GM19351 (cell line): ENCODE data around the gene FNDC3B.
"Not testable (repeated sequence)": the region's sequence is repeated elsewhere in the genome, so short reads cannot be mapped to it uniquely, and the experiment has no call there.

Experiments
- ATAC-seq: cut with Tn5 transposase; IDR thresholded peaks from one replicate; pipeline ENCODE4 v1.9.1; 2021; ENCODE audit warnings: mild to moderate bottlenecking, moderate library complexity; ENCODE audit not compliant: unreplicated experiment

Gene FNDC3B

DNA sequence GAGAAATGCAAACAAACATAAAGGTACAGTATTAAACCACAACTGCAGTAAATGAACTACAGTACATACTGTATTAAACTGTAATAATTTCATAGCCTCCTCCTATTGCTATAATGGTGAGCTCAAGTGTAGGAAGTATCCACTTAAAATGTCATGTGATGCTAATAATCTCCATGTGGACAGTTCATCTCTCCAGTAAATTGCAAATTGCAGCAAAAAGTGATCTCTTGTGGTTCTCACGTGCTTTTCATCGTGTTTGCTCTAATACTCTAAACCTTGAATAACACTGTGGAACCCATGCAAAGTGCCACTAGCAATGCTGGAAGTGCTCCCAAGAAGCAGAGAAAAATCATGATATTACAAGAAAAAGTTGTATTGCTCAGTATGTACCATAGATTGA is 9.2 kb upstream of the FNDC3B start:
- ATAC-seq, result no peak

DNA sequence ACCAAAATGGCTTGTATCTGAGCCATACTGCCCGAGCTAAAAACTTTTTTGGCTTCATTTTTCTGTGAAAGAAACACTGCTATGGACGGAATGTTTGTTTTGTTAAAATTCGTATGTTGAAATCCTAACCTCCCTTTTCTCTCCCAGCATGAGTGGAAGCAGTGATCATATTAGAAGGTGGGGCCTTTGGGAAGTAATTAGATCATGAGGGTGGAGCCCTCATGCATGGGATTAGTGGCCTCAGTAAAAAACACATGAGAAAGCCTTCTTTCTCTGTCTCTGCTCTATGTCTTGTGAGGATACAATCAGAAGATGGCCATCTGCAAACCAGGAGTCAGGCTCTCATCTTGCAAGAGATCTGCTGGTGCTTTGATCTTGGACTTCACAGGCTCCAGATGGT is 7.4 kb upstream of the FNDC3B start:
- no peak for ATAC-seq

DNA sequence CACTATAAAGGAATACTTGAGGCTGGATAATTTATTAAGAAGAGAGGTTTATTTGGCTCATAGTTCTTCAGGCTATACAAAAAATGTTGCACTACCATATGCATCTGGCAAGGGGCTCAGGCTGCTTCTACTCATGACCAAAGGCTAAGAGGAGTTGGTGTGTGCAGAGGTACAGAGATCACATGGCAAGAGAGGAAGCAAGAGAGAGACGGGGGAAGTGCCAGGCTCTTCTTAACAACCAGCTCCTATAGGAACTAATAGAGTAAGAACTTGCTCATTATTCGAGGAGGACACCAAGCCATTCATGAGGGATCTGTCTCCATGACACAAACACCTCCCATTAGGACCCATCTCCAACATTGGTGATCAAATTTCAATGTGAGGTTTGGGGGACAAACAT is 6.0 kb upstream of the FNDC3B start:
- ATAC-seq, result no peak

DNA sequence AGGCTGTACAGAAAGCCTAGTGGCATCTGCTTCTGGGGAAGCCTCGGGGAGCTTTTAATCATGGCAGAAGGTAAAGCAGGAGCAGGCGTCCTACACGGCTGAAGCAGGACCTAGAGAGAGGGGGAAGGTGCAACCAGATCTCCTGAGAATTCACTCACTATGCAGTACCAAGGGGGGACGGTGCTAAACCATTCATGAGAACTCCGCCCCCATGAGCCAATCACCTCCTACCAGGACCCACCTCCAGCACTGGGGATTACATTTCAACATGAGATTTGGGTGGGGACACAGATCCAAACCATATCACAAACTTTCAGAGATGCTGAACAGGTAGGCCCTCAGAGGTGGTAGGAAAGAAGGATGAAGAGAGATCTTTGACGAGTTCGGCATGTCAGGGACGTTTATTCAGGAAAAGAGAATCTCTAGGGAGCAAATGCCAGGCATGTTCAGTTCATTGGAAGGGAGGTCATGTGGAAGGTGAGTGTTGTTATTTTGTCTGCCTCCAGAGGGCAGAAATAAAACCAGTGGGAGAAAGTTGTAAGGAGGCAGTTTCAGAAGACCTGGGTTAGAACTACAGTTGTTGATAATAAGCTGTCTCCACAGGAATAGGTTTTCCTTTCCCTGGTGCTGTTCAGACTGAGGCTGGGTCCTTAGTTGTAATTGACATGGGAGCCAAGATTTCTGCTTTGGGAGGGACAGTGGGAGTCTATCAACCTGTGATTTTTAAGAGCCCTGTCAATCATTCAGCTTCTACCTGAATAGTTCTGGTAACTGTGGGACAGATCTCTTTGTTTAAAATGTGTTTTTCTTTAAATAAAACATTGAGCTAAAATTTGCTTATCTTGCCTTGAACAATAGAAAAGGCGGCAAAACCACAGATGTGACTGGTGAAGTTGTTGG is 4.3 kb upstream of the FNDC3B start:
- no peak for ATAC-seq

DNA sequence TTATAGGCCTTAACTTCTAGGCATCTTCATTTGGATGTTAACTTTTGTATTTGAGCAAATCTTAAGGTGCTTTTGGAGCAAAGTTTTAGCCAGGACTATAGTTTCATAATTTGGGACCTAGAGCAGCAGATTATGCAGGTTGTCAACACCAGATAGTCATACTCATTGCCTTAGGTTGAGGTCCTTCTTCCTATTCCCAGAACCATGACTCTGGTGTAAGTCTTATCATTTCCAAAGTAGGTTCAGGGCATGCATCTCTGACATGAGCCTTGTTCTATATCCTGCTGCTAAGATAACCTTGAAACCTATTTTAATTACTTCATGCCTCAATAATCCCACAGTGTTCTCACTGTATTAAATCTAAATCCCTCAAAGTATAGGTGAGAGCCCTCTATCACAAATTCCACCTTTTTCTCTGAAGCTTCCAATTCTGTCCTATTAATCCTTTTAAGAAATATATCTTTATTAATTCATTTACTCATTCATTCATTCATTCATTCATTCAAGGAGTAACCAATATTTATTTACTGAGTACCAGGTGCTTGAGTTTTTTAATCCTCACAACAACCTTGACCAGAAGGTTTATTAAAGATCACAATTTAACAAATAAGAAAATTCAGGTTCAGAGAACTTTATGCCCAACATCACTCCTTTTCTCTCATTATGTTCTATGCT is 2.7 kb upstream of the FNDC3B start:
- no peak for ATAC-seq

DNA sequence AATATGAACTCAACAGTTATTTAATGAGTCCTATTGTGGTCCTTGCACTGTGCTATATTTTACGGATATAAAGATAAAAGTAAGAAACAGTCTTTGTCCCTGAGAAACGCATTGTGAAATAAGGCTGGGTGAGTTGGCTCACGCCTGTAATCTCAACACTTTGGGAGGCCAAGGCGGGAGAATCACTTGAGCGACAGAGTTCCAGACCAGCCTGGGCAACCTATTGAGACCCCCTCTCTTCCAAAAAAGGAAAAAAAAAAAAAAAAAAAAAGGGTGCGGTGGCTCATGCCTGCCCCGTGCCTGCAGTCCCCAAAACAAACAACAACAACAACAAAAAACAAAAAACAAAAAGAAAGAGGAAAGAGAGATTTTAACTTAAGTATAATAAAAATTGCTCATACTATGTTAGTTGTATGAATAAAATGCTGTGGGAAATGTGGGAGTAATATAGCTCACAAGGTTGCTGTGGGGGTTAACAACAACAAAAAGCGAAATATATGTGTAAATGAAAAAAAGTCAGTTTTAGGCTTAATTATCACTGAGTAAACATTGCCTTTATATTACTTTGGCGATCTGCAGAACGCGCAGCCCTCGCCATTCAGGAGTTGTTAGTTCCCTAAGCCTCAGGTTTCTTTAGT is 461 bp upstream of the FNDC3B start:
- ATAC-seq, result no peak

DNA sequence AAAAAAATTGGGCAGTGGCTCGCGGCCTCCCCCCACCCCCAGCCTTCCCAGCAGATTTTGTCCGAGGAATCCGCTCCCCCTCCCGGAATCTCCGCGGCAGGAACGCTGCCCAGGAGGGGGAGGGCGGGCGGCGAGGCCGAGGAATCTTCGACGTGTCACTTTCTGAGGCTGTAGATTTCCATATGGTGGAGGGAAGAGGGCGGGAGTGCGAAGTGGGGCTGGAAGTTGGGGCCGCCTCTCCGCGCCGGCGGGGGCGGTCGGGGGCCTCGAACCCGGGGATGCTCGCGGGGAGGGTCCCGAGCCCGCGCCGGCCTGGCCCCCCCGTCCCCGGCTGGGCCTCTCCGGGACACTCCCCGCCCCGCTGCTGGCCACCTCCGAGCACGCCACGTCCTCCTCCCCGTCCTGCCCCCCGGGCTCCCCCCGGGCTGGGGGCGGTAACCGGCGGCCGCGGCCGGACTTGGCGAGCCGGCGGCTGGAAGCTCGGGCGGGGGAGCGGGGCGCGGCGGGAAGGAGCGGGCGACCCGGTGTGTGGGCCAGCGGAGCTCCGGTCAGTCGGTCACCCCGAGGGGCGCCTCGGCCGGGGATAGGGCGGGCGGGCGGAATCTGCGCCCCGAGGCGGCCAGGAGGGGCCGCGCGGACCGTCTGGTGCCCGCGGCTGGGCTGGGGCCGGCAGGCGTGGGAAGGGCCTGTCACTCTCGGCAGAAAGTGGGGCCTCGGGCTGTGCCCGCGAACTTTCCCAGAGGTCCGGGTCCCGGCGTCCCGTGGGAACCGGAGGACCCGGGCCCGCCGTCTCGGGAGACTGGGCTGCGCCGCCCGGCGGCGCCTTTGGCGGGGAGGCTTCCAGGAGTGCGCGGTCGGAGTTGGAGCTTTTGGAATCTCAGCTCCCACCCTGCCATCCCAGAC is 951 bp downstream of the FNDC3B start:
- ATAC-seq, result peak; percentile 24

DNA sequence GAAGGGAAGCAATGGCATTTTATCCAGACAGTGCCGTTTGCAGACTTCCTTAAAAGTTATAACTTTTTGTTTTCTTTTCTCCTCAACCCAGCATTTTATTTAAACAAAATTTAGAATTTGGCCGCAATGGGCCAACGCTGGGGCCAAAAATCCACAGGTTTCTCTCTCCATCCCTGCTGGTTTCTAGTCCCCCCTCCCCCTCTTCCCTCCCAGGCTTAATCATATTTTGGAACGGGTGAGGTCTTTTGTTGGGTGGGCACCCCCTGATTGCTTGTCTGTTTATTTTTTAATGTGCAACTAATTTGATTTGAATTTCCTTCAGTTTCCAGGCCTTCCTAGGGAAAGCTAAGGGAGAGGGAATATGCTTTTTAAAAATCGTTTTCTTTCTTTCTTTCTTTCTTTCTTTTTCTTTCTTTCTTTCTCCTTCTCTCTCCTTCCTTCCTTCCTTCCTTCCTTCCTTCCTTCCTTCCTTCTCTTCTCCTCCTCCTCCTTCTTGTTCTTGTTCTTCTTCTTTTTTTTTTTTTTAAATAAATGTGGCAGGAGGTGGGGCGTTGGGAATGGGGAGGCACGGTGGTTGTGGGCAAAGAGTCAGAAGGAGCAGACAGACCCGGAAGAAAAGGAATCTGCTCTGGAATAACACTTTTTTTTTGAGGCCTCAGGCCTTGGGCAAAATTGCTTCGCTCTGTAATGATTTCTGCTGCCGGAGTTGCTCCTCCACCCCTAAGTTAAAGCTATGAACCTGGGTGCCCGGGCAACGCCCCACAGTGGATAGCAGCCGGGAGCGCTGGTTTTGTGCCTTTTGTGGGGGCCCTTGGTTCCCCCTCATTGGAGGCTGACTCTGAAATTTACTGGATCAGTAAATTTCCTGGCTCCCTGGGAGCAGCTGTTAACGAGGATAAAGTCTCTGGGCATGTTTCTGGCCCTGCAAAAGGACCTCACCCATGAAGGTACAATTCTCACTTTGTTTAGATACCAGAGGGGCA is 1.9 kb downstream of the FNDC3B start:
- ATAC-seq, result no peak

DNA sequence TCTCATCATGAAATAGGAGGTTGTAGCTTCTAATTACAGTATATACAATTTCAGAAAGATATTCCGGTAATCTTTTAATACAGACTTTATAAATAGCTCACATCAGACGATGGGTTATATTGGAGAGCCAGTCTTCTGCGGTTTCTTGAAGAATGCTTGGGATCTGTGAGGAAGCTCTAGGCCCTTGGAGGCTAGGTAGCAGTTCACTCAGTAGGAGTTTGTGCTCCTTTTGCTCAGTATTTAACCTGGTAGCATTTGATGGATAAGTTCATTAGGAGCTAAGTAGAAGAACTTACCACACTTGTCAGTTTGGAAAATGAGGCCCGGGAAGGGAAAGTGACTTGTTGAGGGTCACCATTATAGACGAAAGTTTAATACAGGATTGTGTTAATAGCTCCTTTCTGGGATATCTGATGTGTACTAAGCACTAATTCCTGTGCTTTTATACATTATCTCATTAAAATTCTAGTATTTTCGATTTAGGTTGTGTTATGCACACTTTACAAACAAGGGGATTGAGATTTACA is 2.8 kb downstream of the FNDC3B start:
- ATAC-seq, result no peak

DNA sequence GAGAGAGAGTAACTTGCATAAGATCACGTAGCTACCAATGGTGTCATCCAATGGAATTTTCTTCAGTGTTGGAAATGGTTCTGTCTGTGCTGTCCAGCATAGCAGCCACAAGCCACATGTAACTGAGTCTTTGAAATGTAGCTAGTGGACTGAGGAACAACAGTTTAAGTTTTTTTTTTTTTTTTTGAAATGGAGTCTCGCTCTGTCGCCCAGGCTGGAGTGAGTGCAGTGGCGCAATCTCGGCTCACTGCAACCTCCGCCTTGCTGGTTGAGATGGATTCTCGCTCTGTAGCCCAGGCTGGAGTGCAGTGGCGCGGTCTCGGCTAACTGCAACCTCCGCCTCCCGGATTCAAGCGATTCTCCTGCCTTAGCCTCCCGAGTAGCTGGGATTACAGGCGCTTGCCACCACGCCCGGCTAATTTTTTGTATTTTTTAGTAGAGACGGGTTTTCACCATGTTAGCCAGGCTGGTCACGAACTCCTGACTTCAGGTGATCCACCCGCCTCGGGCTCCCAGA is 3.3 kb downstream of the FNDC3B start:
- not testable (repeated sequence) for ATAC-seq

DNA sequence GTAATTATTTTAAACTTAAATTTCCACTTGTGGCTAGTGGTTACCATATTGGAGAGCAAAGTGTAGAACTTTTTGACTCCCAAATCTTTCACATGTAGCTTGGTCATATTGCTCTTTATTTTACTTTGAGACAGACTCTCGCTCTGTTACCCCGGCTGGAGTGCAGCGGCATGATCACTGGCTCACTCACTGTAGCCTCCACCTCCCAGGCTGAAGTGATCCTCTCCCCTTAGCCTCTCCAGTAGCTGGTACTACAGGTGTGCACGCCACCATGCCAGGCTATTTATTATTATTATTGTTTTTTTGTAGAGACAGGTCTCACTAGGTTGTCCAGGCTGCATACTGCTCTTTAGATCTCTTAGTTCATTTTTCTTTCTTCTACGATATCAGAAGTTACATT is 3.9 kb downstream of the FNDC3B start:
- ATAC-seq, result no peak

DNA sequence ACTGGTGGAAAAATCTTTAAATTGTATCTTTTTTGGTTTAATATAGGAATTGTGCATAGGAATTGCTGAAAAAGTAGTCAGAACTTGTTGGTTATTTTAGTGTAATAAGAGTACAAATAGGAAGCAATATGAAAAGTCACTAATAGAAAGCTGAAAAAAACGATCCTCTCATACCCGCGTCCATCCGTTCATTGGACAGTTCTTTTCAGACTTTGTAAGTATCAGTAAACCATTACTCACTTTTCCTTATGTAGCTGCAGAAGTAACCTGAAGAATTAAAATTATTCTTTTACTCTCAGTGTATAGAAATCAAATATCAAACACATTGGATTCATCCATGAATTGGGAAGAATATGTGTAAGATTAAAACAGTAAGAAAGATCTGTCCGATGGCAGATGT is 4.4 kb downstream of the FNDC3B start:
- ATAC-seq, result no peak

DNA sequence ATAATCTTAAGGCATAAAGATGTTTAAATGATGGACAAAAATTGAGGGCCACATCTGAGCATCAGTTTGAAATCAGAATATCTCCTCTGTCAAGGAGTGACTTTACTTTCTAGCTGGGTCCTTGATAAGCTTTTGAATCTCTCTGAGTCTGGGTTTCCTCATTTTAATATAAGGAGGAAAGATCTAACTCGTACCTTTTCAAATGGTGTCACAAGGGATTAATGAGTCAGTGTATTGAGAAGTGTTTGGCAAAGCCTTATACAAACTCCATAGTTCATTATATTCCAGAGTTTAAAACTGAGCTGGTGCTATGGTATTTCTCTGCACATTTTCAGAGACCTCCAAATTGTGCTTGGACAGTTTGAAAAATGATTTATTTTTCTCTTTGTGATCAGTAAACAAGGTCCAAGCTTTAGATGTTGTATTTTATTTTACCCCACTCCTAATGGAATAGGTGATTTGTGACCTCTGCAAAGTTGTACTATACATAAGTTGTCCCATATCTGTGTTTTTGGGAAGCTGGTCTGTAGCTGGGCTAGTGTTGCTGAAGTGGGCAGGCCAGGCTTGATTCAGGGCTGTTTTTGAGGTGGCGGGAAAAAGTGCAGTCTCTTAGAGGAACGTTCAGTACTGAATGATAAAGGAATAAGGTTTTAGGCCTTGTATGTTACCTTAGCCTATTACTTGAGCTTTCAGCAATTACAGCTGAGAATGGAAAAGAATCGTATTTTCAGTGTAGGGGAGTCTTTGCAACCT is 5.6 kb downstream of the FNDC3B start:
- no peak for ATAC-seq

DNA sequence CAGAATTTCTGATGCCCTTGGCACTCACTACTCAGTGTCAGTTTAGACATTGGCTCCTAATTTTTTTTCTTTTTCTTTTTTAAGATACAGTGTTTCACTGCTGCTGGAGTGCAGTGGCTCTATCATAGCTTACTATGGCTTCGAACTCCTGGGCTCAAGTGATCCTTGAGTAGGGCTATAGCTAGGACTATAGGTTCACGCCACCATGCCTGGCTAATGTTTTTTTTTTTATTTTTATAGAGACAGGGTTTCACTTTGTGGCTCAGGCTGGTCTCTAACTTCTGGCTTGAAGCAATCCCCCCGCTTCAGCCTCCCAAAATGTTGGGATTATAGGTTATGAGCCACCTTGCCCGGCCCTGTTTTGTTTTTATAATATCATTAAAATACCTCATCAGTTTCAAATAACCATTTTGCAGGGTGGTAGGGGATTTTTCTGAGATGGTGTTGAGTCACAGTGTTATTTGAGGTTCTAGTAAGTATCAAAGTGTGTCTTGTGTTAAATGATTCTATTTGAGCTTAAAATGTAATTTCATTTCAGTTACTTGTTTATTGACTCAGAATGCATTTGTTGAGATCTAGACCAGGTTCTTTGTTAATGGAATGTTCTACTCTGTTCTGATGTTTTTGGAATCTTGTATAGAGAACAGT is 7.0 kb downstream of the FNDC3B start:
- ATAC-seq, result no peak

DNA sequence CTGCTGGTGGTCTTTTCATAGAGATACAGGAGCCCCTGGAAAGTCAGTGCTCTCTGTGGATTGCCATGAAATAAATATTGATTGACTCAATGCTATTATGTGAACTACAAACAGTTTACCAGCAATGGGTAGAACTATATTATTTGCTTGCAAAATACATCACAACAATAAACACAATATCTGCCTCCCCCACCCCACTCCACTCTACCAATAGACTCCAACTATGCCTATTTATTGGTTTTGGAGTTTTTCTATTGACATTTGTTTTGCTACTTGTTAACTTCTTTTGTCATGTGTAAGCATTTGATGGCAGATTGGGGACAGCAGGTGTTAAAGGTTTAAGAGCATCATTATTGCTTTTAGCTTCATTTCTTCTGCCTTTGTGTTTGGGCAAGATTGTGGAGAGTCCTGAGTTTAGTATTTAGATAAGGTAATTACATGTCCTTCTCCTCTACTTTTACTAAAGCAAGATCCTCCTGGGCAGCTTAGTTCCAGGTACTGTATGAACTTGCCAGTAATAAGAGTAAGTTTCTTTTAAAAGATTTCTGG is 8.3 kb downstream of the FNDC3B start:
- ATAC-seq, result no peak

DNA sequence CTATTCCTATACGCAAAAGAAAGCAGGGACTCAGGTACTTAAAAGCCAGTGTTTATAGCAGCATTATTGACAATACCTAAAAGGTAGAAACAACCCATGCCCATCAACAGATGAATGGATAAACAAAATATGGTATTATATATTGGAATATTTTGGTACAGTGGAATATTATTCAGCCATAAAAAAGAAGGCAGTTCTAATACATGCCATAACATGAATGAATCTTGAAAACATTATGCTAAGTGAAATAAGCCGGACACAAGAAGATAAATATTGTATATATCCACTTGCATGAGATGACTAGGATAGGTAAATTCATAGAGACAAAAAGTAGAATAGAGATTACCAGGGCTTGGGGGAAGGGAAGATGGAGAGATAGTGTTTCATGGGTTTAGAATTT is 9.2 kb downstream of the FNDC3B start:
- no peak for ATAC-seq

DNA sequence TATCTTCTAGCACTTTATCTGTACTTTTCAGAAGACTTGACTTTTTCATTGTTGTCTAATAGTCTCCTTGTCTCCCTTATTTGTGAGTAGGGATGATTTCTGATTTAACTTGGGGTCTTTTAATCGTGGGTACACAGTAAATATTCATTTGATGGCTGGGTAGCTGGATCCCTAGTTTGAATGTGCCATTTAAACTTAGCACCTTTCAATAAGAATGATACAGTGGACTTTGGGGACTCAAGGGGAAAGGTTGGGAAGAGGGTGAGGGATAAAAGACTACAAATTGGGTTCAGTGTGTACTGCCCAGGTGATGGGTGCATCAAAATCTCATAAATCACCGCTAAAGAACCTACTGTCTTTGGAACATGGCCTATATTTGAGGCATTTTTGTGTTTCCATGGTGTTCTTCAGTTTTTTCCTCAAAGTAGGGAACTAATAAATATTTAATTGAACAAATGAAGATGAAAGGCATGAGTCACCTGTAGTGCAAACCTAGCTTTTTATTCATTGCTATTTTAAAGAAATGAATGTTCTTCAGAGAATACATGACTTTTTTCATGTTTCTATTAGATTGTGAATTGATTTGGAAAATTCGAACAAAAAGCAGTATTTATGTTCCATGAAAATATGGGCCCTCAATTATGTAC is 12.1 kb downstream of the FNDC3B start:
- no peak for ATAC-seq
